Uterus (tissue), 2 donors: ENCODE data around the gene TNPO2.

Experiments
- POLR2A ChIP-seq, 2 donors: fragments of 450-650 bp; IDR thresholded peaks; one replicate each; pipeline ENCODE4 v1.6.1; 2016; ENCODE audit warnings: antibody characterized with exemption in 2 of 2, mild to moderate bottlenecking in 1 of 2, moderate library complexity in 1 of 2
- TF ChIP-seq, protein P1 (sequence below), 4 experiments: fragments of 200-600 bp in 2 of 4; fragments of 450-650 bp in 2 of 4; sonication (generic) in 2 of 4; IDR thresholded peaks; one replicate each; pipeline ENCODE4 v1.5.1; 2016 to 2019; ENCODE audit warnings: antibody characterized with exemption in 4 of 4, mild to moderate bottlenecking in 2 of 4, moderate library complexity in 1 of 4

DNA sequence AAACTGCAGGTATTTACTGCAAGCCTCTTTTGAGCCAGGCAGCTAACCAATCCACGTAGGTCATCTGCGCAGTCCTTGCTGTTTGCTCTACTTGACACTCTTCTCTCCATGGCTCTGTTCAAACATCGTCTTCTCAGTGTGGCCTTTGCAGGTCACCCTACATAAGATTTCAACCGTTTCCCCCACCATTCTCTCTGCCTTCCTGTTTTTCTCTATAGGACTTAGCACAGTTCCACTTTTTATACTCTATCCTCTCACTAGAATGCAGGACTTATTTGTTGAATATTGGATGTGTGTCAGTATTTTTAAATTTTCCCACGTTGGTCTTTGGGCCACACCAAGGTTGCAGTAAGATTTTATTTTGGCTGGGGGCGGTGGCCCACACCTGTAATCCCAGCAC, 25.6 kb downstream of the TNPO2 start:
- TF ChIP-seq, protein P1, sequence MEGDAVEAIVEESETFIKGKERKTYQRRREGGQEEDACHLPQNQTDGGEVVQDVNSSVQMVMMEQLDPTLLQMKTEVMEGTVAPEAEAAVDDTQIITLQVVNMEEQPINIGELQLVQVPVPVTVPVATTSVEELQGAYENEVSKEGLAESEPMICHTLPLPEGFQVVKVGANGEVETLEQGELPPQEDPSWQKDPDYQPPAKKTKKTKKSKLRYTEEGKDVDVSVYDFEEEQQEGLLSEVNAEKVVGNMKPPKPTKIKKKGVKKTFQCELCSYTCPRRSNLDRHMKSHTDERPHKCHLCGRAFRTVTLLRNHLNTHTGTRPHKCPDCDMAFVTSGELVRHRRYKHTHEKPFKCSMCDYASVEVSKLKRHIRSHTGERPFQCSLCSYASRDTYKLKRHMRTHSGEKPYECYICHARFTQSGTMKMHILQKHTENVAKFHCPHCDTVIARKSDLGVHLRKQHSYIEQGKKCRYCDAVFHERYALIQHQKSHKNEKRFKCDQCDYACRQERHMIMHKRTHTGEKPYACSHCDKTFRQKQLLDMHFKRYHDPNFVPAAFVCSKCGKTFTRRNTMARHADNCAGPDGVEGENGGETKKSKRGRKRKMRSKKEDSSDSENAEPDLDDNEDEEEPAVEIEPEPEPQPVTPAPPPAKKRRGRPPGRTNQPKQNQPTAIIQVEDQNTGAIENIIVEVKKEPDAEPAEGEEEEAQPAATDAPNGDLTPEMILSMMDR (IDR thresholded peaks at IDR 0.05), result no peak
- TF ChIP-seq POLR2A (IDR thresholded peaks at IDR 0.05), result no peak
